ENCODE results near the gene FBXL17. TPM values are rescaled to one million over a fixed set of nuclear protein-coding genes. Genes with fewer than 3 reads are reported as not detected.

FBXL17 gene
- total RNA-seq, 4 donors from 2014 or later: 14.9 to 62.5 (median 20.6) TPM

GRCh38 chr5:108079753-108080152 is 302.1 kb downstream of the FBXL17 start:
- TF ChIP-seq POLR2AphosphoS5 (IDR thresholded peaks at IDR 0.05): no peak
- no peak overlapping the region for H3K27ac ChIP-seq
- no peaks in the 10 kb centered on the region for H3K27me3 ChIP-seq
- no peak overlapping the region for H3K4me3 ChIP-seq
- DNase-seq (ENCODE audit: low spot score in 2 of 2): no peak
- no peaks in the 10 kb centered on the region for H3K9me3 ChIP-seq
- peaks cover 3% of the 10 kb centered on the region for H3K4me1 ChIP-seq
- no peaks in the 10 kb centered on the region for H3K36me3 ChIP-seq

GRCh38 chr5:108078882-108079281 is 303.0 kb downstream of the FBXL17 start:
- no peak overlapping the region for H3K27ac ChIP-seq
- no peaks in the 10 kb centered on the region for H3K36me3 ChIP-seq
- no peak overlapping the region for H3K4me3 ChIP-seq
- DNase-seq (ENCODE audit: low spot score in 2 of 2): no peak
- 100% methylated on average over 1 of the region's 1 CpG for WGBS
- peaks cover 2% of the 10 kb centered on the region for H3K4me1 ChIP-seq
- no peaks in the 10 kb centered on the region for H3K27me3 ChIP-seq
- TF ChIP-seq POLR2A (IDR thresholded peaks at IDR 0.05): no peak
- TF ChIP-seq EP300 (IDR thresholded peaks at IDR 0.05): no peak
- TF ChIP-seq POLR2AphosphoS5 (IDR thresholded peaks at IDR 0.05): no peak
- no peak for TF ChIP-seq CTCF (IDR thresholded peaks at IDR 0.05)
- no peaks in the 10 kb centered on the region for H3K9me3 ChIP-seq

GRCh38 chr5:108078345-108078744 is 303.6 kb downstream of the FBXL17 start:
- H3K36me3 ChIP-seq: no peaks in the 10 kb centered on the region
- H3K27me3 ChIP-seq: no peaks in the 10 kb centered on the region
- no peaks in the 10 kb centered on the region for H3K9me3 ChIP-seq
- WGBS: 95% methylated on average over 3 of the region's 3 CpGs
- H3K4me1 ChIP-seq: no peaks in the 10 kb centered on the region
- no peak overlapping the region for H3K27ac ChIP-seq
- no peak overlapping the region for H3K4me3 ChIP-seq
- no peak for DNase-seq (ENCODE audit: low spot score in 2 of 2)
- no peak for TF ChIP-seq CTCF (IDR thresholded peaks at IDR 0.05)
- no peak for TF ChIP-seq POLR2AphosphoS5 (IDR thresholded peaks at IDR 0.05)
- no peak for TF ChIP-seq POLR2A (IDR thresholded peaks at IDR 0.05)
- no peak for TF ChIP-seq EP300 (IDR thresholded peaks at IDR 0.05)

- Histone ChIP-seq H3K4me3 (no peak overlapping the region), H3K4me1 (no peaks in the 10 kb centered on the region), H3K27ac (no peak overlapping the region), H3K9me3 (no peaks in the 10 kb centered on the region), H3K36me3 (no peaks in the 10 kb centered on the region), H3K27me3 (no peaks in the 10 kb centered on the region)
- WGBS: 94% methylated on average over 2 of the region's 2 CpGs
- TF ChIP-seq POLR2A (IDR thresholded peaks at IDR 0.05) (no peak), POLR2AphosphoS5 (IDR thresholded peaks at IDR 0.05) (no peak), EP300 (IDR thresholded peaks at IDR 0.05) (no peak), CTCF (IDR thresholded peaks at IDR 0.05) (no peak)
- DNase-seq (ENCODE audit: low spot score in 2 of 2): no peak
These were observed 307.3 kb downstream of the FBXL17 start for GRCh38 chr5:108074626-108075025.

GRCh38 chr5:108064302-108064701 is 317.6 kb downstream of the FBXL17 start:
- DNase-seq (ENCODE audit: low spot score in 2 of 2): no peak
- Histone ChIP-seq H3K9me3 (no peaks in the 10 kb centered on the region), H3K4me3 (no peak overlapping the region), H3K4me1 (no peaks in the 10 kb centered on the region), H3K27me3 (no peaks in the 10 kb centered on the region), H3K36me3 (no peaks in the 10 kb centered on the region), H3K27ac (no peak overlapping the region)
- TF ChIP-seq CTCF (IDR thresholded peaks at IDR 0.05): no peak
- TF ChIP-seq EP300 (IDR thresholded peaks at IDR 0.05): no peak
- TF ChIP-seq POLR2AphosphoS5 (IDR thresholded peaks at IDR 0.05): no peak
- no peak for TF ChIP-seq POLR2A (IDR thresholded peaks at IDR 0.05)

- no peak overlapping the region for H3K27ac ChIP-seq
- WGBS: 79% methylated on average over 6 of the region's 6 CpGs
- DNase-seq (ENCODE audit: low spot score in 2 of 2): no peak
These were observed 320.0 kb downstream of the FBXL17 start for GRCh38 chr5:108061941-108062340.

More at GRCh38 chr5:108061941-108062340, 320.0 kb downstream of the FBXL17 start:
- H3K36me3 ChIP-seq: no peaks in the 10 kb centered on the region
- no peak overlapping the region for H3K4me3 ChIP-seq
- no peak for TF ChIP-seq EP300 (IDR thresholded peaks at IDR 0.05)
- no peak for TF ChIP-seq POLR2AphosphoS5 (IDR thresholded peaks at IDR 0.05)
- TF ChIP-seq POLR2A (IDR thresholded peaks at IDR 0.05): no peak
- TF ChIP-seq CTCF (IDR thresholded peaks at IDR 0.05): no peak
- no peaks in the 10 kb centered on the region for H3K4me1 ChIP-seq
- no peaks in the 10 kb centered on the region for H3K9me3 ChIP-seq
- H3K27me3 ChIP-seq: no peaks in the 10 kb centered on the region
